GF-D8 (cell line): ENCODE data around the gene DOLPP1.
"Not testable (repeated sequence)": the region's sequence is repeated elsewhere in the genome, so short reads cannot be mapped to it uniquely, and the experiment has no call there.

Source experiments
- DNase-seq: peaks from one replicate; lab custom pipeline; 2025; lab: John Stamatoyannopoulos, UW

DOLPP1 gene

GRCh38 chr9:129111528-129112151 is 30.7 kb downstream of the DOLPP1 start:
- DNase-seq: no peak

GRCh38 chr9:129112526-129112925 is 31.6 kb downstream of the DOLPP1 start:
- DNase-seq: not testable (repeated sequence)

GRCh38 chr9:129113645-129114304 is 32.9 kb downstream of the DOLPP1 start:
- DNase-seq: no peak

- no peak for DNase-seq
These were observed 37.9 kb downstream of the DOLPP1 start for GRCh38 chr9:129118799-129119198.

GRCh38 chr9:129121483-129121882 is 40.6 kb downstream of the DOLPP1 start:
- DNase-seq: no peak

- DNase-seq: no peak
These were observed 41.2 kb downstream of the DOLPP1 start for GRCh38 chr9:129122133-129122532.

- not testable (repeated sequence) for DNase-seq
These were observed 42.1 kb downstream of the DOLPP1 start for GRCh38 chr9:129122976-129123375.

GRCh38 chr9:129124506-129125069 is 43.7 kb downstream of the DOLPP1 start:
- DNase-seq: no peak

- DNase-seq: no peak
These were observed 44.6 kb downstream of the DOLPP1 start for GRCh38 chr9:129125478-129125877.

GRCh38 chr9:129126749-129127618 is 46.1 kb downstream of the DOLPP1 start:
- DNase-seq: no peak

GRCh38 chr9:129128689-129129088 is 47.8 kb downstream of the DOLPP1 start:
- DNase-seq: no peak

GRCh38 chr9:129130271-129130670 is 49.4 kb downstream of the DOLPP1 start:
- not testable (repeated sequence) for DNase-seq

GRCh38 chr9:129130791-129131190 is 49.9 kb downstream of the DOLPP1 start:
- DNase-seq: no peak

- DNase-seq: no peak
These were observed 50.6 kb downstream of the DOLPP1 start for GRCh38 chr9:129131300-129132145.

- no peak for DNase-seq
These were observed 52.2 kb downstream of the DOLPP1 start for GRCh38 chr9:129133082-129133481.

- no peak for DNase-seq
These were observed 54.6 kb downstream of the DOLPP1 start for GRCh38 chr9:129135476-129135875.

- no peak for DNase-seq
These were observed 55.6 kb downstream of the DOLPP1 start for GRCh38 chr9:129136446-129137035.

- no peak for DNase-seq
These were observed 56.6 kb downstream of the DOLPP1 start for GRCh38 chr9:129137292-129138143.

GRCh38 chr9:129138144-129138462 is 57.2 kb downstream of the DOLPP1 start:
- no peak for DNase-seq

GRCh38 chr9:129138476-129139232 is 57.7 kb downstream of the DOLPP1 start:
- DNase-seq: no peak
